DMS53 treated with DMSO at 0.1 percent for 48 hours (cell line): ENCODE data around the gene AMPD2.
"Not testable (repeated sequence)": the region's sequence is repeated elsewhere in the genome, so short reads cannot be mapped to it uniquely, and the experiment has no call there.

Source experiments
- DNase-seq: peaks from one replicate; lab custom pipeline; 2025; ENCODE audit not compliant: unreplicated experiment; lab: John Stamatoyannopoulos, UW

The AMPD2 gene

DNA sequence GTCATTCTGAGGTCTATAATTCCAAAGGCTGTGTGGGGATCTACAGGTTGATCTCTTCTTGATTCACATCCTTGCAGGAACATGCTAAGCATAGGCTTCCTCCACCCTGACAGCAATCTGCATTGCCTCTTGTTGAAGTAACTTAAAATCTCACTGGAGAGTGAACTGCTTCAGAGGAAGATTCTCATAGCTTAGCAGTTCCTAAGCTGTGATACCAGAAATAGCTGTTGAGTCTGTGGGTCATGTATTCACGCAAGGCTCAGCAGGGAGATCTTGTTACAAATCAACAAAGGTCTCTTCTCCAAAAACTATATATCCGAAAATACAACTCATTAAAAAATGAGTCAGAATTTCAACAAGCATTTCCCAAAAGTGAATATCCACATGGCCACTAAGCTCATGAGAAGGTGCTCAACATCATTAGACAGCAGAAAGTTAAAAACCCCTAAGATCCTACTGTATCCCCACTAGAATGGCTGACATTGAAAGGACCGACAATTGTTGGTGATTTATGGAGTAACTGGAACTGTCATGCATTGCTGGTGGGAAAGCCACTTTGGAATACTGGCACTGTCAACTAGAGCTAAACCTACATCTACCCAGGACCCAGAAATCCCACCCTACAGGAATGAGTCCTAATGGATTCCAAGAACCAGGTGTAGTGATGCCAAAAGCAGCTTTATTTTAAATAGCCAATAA lies 57.2 kb downstream of the AMPD2 start:
- DNase-seq, result not testable (repeated sequence)

DNA sequence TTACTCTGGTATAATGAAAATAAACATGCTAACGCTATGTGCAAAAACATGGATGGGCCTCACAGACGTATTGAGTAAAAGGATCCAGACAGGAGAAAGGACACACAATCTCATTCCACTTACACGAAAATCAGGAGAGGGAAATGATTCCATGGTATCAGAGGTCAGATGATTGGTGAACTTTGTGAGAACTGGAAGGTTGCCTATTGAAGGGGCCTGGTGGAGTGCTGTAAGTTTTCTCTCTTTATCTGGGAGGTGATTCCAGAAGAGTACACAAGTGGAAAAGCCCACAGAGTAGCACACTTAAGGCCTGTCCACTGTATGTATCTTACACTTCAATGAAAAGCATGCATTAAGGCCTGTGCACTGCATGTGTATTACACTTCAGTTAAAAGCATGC lies 57.8 kb downstream of the AMPD2 start:
- DNase-seq, result no peak

DNA sequence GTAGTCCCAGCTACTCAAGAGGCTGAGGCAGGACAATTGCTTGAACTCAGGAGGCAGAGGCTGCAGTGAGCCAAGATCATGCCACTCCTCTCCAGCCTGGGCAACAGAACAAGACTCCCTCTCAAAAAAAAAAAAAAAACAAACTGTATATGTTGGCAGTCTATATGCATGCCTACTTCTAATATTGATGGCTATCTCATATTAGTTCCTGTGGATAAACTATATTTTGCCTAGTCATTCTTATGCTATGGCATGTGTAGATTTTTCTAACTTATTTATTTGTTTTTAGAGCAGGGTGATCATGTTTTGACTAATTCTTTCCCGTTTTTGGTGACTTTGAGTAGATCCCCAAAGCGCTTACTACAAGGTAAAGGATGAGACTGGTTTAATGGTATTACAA lies 59.0 kb downstream of the AMPD2 start:
- not testable (repeated sequence) for DNase-seq
